Right atrium auricular region (tissue), 2 donors: ENCODE data around the gene RERE. TPM values are rescaled to one million over a fixed set of nuclear protein-coding genes. Genes with fewer than 3 reads are reported as not detected.

Source experiments
- DNase-seq: peaks from one replicate; pipeline ENCODE4 v3.0.0-alpha.2; 2019; ENCODE audit warnings: low spot score
- H3K27ac ChIP-seq, 2 donors: fragments of 200-600 bp; sonication (generic); 1 replicate in 1 of 2; 2 replicates in 1 of 2; pipeline ENCODE4 v1.5.1; 2016 to 2019
- H3K27me3 ChIP-seq, 2 donors: fragments of 200-600 bp; sonication (generic); one replicate each; pipeline versions ENCODE4 v1.5.1 to v1.6.0; 2017 to 2019
- H3K36me3 ChIP-seq: fragments of 200-600 bp; sonication (generic); one replicate; pipeline ENCODE4 v1.5.1; 2016
- H3K4me1 ChIP-seq, 2 donors: fragments of 200-600 bp; sonication (generic); one replicate each; pipeline versions ENCODE4 v1.5.1 to v1.6.0; 2017 to 2019
- H3K4me3 ChIP-seq, 2 donors: fragments of 200-600 bp; sonication (generic); 1 replicate in 1 of 2; 2 replicates in 1 of 2; pipeline ENCODE4 v1.5.1; 2017 to 2019; ENCODE audit warnings: mild to moderate bottlenecking in 1 of 2, moderate library complexity in 1 of 2
- H3K9me3 ChIP-seq, 2 donors: fragments of 200-600 bp; sonication (generic); one replicate each; pipeline ENCODE4 v1.5.1; 2019
- CTCF ChIP-seq, 2 donors: fragments of 200-600 bp; sonication (generic); IDR thresholded peaks; one replicate each; pipeline ENCODE4 v1.5.1; 2019; ENCODE audit warnings: antibody characterized with exemption in 2 of 2
- total RNA-seq, 2 donors: library from RNA; depleted of rRNA; stranded (reverse); fragments of >200 nt; gene quantifications; one replicate each; pipeline ENCODE4 v1.1.0, GENCODE V29; 2016

Gene RERE
- total RNA-seq, 2 donors from 2014 or later = 99.8 to 125 TPM

GRCh38 chr1:8330271-8331125 is 486.9 kb downstream of the RERE start:
- no peak for DNase-seq
- Histone ChIP-seq H3K27ac (no peak overlapping the region), H3K4me3 (no peak overlapping the region), H3K27me3 (no peaks in the 10 kb centered on the region), H3K9me3 (no peaks in the 10 kb centered on the region), H3K4me1 (no peaks in the 10 kb centered on the region), H3K36me3 (peaks cover 5% of the 10 kb centered on the region)
- TF ChIP-seq CTCF (IDR thresholded peaks at IDR 0.05) = no peak

DNA sequence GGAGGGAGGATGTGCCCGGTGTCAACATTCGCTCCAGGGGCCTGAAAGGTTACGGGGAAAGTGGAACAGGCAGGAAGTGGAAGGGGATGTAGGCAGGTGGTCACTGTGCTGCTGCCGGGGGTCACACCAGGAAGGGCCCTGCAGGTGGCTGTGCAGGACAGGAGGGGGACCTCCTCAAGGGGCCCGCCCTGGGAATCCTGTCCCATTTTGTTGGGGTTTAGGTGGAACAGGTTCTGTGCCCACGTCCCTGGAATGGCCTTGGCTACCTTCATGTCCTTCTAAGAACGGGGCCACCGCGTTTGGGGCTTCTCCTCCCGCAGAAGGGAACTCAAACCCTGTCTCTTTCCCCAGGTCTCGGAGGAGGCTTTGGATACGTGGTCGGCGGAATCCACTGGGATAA is 487.6 kb downstream of the RERE start:
- Histone ChIP-seq H3K27ac (no peak overlapping the region), H3K4me3 (no peak overlapping the region), H3K36me3 (peaks cover 5% of the 10 kb centered on the region), H3K4me1 (peaks cover 0 to under 1% of the 10 kb centered on the region in 2 donors), H3K27me3 (no peaks in the 10 kb centered on the region), H3K9me3 (no peaks in the 10 kb centered on the region)
- TF ChIP-seq CTCF (IDR thresholded peaks at IDR 0.05) = no peak
- DNase-seq = no peak

DNA sequence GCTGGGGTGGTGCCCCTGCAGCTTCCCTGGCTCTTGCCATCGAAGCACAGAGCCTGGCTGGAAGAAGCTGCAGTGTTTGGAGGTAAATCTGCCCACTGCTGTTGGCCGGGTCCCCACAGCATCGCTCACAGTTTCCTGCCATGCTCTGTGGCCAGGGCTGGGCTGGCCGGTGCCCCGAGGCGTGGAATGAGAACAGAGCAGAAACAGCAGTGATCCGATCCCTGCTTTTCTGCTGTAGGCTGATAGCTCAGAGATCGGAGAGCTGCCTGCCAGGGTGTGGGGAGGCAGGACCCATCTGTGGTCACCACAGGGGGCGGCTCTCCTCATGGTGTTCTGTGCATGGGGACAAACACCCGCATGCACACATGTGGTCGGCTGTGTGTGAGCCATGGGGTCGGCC is 488.0 kb downstream of the RERE start:
- H3K36me3 ChIP-seq = peaks cover 5% of the 10 kb centered on the region
- H3K4me1 ChIP-seq = peaks cover 0 to 4% of the 10 kb centered on the region in 2 donors
- H3K9me3 ChIP-seq = no peaks in the 10 kb centered on the region
- H3K27ac ChIP-seq = no peak overlapping the region
- H3K27me3 ChIP-seq = no peaks in the 10 kb centered on the region
- DNase-seq = no peak
- H3K4me3 ChIP-seq = no peak overlapping the region
- no peak for TF ChIP-seq CTCF (IDR thresholded peaks at IDR 0.05)

GRCh38 chr1:8328271-8328670 is 489.2 kb downstream of the RERE start:
- Histone ChIP-seq H3K27ac (no peak overlapping the region), H3K27me3 (no peaks in the 10 kb centered on the region), H3K4me3 (no peak overlapping the region), H3K36me3 (peaks cover 5% of the 10 kb centered on the region), H3K9me3 (no peaks in the 10 kb centered on the region), H3K4me1 (peaks cover 0 to 10% of the 10 kb centered on the region in 2 donors)
- TF ChIP-seq CTCF (IDR thresholded peaks at IDR 0.05) = no peak
- no peak for DNase-seq

DNA sequence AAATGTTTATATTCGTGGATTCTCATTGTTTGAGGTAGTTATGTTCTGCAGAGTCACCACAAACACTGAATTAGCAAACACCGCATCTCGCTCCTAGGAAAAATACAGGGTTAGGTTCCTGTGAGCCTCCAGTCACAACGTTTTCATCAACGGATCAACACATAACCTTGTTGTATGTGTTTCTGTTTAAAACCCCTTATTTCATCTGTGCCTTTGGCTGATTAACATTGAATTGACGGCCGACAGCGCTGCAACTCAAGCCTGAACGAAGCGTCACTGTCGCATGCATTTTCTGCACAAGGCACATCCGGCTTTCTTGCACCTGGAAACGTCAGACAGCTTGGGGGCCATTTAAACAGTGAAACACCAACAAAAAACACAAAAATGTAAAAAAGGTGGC is 491.2 kb downstream of the RERE start:
- Histone ChIP-seq H3K4me3 (no peak overlapping the region), H3K36me3 (peaks cover 5% of the 10 kb centered on the region), H3K27ac (no peak overlapping the region), H3K27me3 (no peaks in the 10 kb centered on the region), H3K4me1 (peaks cover 0 to 10% of the 10 kb centered on the region in 2 donors), H3K9me3 (no peaks in the 10 kb centered on the region)
- no peak for DNase-seq
- no peak for TF ChIP-seq CTCF (IDR thresholded peaks at IDR 0.05)
